ENCODE measurements around the gene CIZ1.

GRCh38 chr9:128142596-128142995, 48.8 kb downstream of the CIZ1 start:
- TF ChIP-seq CTCF (conservative IDR thresholded peaks at IDR 0.05) (no peak), ZFX (IDR thresholded peaks at IDR 0.05) (no peak)

Data from C4-2B (cell line).